Measurements from ENCODE around the gene PTCH2. TPM values are rescaled to one million over a fixed set of nuclear protein-coding genes. Genes with fewer than 3 reads are reported as not detected.
A peak's percentile ranks its signal among the peaks of the same experiment; 100 is the strongest.

Gene PTCH2
- total RNA-seq, 1 experiment from 2014 or later = 0.79 TPM

- H3K4me1 Mint-ChIP-seq = peaks cover 24 to 29% of the 10 kb centered on the region in 2 experiments
- peak overlapping the region; percentile 75 to 78 for H3K4me3 Mint-ChIP-seq
- H2BK20ac ChIP-seq (ENCODE audit: low read depth, low read length, poor library complexity, severe bottlenecking) = no peak overlapping the region
- no peak overlapping the region for H2AFZ ChIP-seq (ENCODE audit: low read length)
- H3K9me3 ChIP-seq (ENCODE audit: control insufficient read depth, low read depth, low read length) = no peaks in the 10 kb centered on the region
- H4K5ac ChIP-seq (ENCODE audit: insufficient read length, low read depth, low read length) = no peak overlapping the region
- WGBS (ENCODE audit: extremely low coverage, insufficient read length, low lambda C conversion rate) = no CpG with 5 or more reads among the region's 13 CpGs
- H4K20me1 ChIP-seq (ENCODE audit: control insufficient read depth, insufficient read depth, insufficient read length) = no peaks in the 10 kb centered on the region
- H3T11ph ChIP-seq (ENCODE audit: low read length) = no peak overlapping the region
- peak overlapping the region; percentile 49 for H3K9ac ChIP-seq (ENCODE audit: extremely low read depth, insufficient read length, low read length)
- no peak overlapping the region for H3K14ac ChIP-seq (ENCODE audit: insufficient read depth, low read length)
- no peak overlapping the region for H3K23ac ChIP-seq (ENCODE audit: insufficient read length, low read depth, low read length)
- peaks cover 0 to 5% (median 2%) of the 10 kb centered on the region in 3 experiments; a peak in 2 of 7 replicates for H3K36me3 Mint-ChIP-seq (ENCODE audit: insufficient read depth in 1 of 3, low read depth in 3 of 3)
- H2AK5ac ChIP-seq (ENCODE audit: insufficient read length, low read length) = no peak overlapping the region
- H3K4me2 ChIP-seq (ENCODE audit: insufficient read depth, insufficient read length, low read length) = peak overlapping the region; percentile 61
- DNase-seq = peak; percentile 43
- no peak overlapping the region for H4K91ac ChIP-seq (ENCODE audit: insufficient read length, low read depth, low read length)
- H3K9me3 Mint-ChIP-seq = no peaks in the 10 kb centered on the region; a peak in 1 of 5 replicates
- no peak overlapping the region for H4K8ac ChIP-seq (replicated peaks; ENCODE audit: insufficient read length, low read depth, low read length)
- H2BK12ac ChIP-seq (ENCODE audit: insufficient read length, low read depth, low read length) = no peak overlapping the region
- TF ChIP-seq, protein P1, sequence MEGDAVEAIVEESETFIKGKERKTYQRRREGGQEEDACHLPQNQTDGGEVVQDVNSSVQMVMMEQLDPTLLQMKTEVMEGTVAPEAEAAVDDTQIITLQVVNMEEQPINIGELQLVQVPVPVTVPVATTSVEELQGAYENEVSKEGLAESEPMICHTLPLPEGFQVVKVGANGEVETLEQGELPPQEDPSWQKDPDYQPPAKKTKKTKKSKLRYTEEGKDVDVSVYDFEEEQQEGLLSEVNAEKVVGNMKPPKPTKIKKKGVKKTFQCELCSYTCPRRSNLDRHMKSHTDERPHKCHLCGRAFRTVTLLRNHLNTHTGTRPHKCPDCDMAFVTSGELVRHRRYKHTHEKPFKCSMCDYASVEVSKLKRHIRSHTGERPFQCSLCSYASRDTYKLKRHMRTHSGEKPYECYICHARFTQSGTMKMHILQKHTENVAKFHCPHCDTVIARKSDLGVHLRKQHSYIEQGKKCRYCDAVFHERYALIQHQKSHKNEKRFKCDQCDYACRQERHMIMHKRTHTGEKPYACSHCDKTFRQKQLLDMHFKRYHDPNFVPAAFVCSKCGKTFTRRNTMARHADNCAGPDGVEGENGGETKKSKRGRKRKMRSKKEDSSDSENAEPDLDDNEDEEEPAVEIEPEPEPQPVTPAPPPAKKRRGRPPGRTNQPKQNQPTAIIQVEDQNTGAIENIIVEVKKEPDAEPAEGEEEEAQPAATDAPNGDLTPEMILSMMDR (conservative IDR thresholded peaks at IDR 0.05) = no peak
- no peaks in the 10 kb centered on the region; the same call in 1 of the 2 replicates for H3K4me1 ChIP-seq (ENCODE audit: insufficient read depth, low read length)
- no peak overlapping the region for H3K56ac ChIP-seq (ENCODE audit: insufficient read length, low read depth, low read length)
- no peak overlapping the region for H2BK120ac ChIP-seq (ENCODE audit: low read depth, low read length, poor library complexity, severe bottlenecking)
- peak overlapping the region; percentile 56 for H3K27ac ChIP-seq (ENCODE audit: insufficient read length, low read depth, low read length)
- H3K27me3 Mint-ChIP-seq (ENCODE audit: low read depth) = no peaks in the 10 kb centered on the region
- H3K79me2 ChIP-seq (ENCODE audit: insufficient read depth, low read length) = no peaks in the 10 kb centered on the region
- H3K27me3 ChIP-seq (ENCODE audit: insufficient read depth, low read length) = no peaks in the 10 kb centered on the region
- H2BK15ac ChIP-seq (ENCODE audit: low read depth, low read length) = no peak overlapping the region
- peaks cover 8% of the 10 kb centered on the region for H3K23me2 ChIP-seq (ENCODE audit: insufficient read length, low read depth, low read length, poor library complexity, severe bottlenecking)
- H3K18ac ChIP-seq (ENCODE audit: insufficient read length, low read depth, low read length) = peak overlapping the region; percentile 0
- no peaks in the 10 kb centered on the region for H3K79me1 ChIP-seq (ENCODE audit: insufficient read depth, low read depth, low read length, poor library complexity, severe bottlenecking)
- H2BK5ac ChIP-seq (ENCODE audit: insufficient read length, low read length) = no peak overlapping the region
- H3K4ac ChIP-seq (ENCODE audit: low read depth, low read length) = no peak overlapping the region
- H3K27ac Mint-ChIP-seq = peak overlapping the region; percentile 100
Observed at GRCh38 chr1:44819196-44819607, 23.9 kb downstream of the PTCH2 start.
